ENCODE measurements around the gene TBC1D2.

The TBC1D2 gene

GRCh38 chr9:98185611-98186171 is 69.8 kb downstream of the TBC1D2 start:
- Histone ChIP-seq H3K4me3 (ENCODE audit: low read depth in 1 of 2, low read length in 2 of 2) (no peak overlapping the region), H3K27ac (ENCODE audit: low read length) (no peak overlapping the region), H3K36me3 (ENCODE audit: control insufficient read depth in 1 of 2, insufficient read depth in 2 of 2, low read length in 2 of 2) (no peaks in the 10 kb centered on the region), H3K27me3 (ENCODE audit: low read depth, low read length) (no peaks in the 10 kb centered on the region), H3K9me3 (ENCODE audit: control insufficient read depth in 1 of 2, low read length in 2 of 2) (no peaks in the 10 kb centered on the region), H3K4me1 (ENCODE audit: control insufficient read depth in 1 of 2, insufficient read depth in 2 of 2, low read length in 2 of 2) (no peaks in the 10 kb centered on the region)

- Histone ChIP-seq H3K9me3 (ENCODE audit: control insufficient read depth in 1 of 2, low read length in 2 of 2) (no peaks in the 10 kb centered on the region), H3K36me3 (ENCODE audit: control insufficient read depth in 1 of 2, insufficient read depth in 2 of 2, low read length in 2 of 2) (no peaks in the 10 kb centered on the region), H3K4me1 (ENCODE audit: control insufficient read depth in 1 of 2, insufficient read depth in 2 of 2, low read length in 2 of 2) (no peaks in the 10 kb centered on the region), H3K27me3 (ENCODE audit: low read depth, low read length) (no peaks in the 10 kb centered on the region), H3K27ac (ENCODE audit: low read length) (no peak overlapping the region), H3K4me3 (ENCODE audit: low read depth in 1 of 2, low read length in 2 of 2) (no peak overlapping the region)
Measured at GRCh38 chr9:98185021-98185567, 70.4 kb downstream of the TBC1D2 start.

- Histone ChIP-seq H3K9me3 (ENCODE audit: control insufficient read depth in 1 of 2, low read length in 2 of 2) (no peaks in the 10 kb centered on the region), H3K27me3 (ENCODE audit: low read depth, low read length) (no peaks in the 10 kb centered on the region), H3K27ac (ENCODE audit: low read length) (no peak overlapping the region)
Measured at GRCh38 chr9:98184326-98184725, 71.1 kb downstream of the TBC1D2 start.

DNA sequence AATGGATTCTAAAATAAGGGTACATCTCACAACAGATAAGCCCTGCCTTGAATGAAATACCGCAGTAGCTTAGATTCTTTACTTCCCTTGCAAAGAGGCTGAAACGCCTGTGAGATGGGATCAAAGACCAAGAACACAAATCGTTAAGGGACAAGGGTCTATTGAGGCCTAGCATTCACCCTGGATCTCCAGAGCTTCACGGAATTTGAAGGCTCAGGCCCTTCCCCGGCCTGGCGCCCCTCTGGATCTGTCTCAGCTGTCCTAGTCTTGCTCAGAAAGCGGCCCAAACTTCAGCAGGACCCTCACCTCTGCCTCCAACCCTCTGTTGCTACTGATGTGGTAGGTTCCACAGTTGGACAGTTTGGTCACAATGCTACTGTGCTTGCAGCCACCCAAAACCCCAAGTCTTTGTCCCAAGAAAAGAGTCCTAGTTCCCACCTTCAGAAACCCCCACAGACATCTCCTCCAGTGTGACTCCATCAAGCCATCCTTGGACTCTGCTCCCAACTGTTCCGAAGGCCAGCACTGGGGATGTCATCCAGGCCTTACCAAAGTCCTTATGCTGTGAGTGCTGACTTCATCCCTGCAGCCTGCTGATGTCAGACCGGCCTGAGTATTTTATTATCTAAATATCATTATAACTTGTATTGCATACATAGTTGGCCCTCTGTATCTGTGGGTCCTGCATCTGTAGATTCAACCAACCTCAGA is 72.4 kb downstream of the TBC1D2 start:
- H3K4me1 ChIP-seq (ENCODE audit: control insufficient read depth in 1 of 2, insufficient read depth in 2 of 2, low read length in 2 of 2) = no peaks in the 10 kb centered on the region
- no peaks in the 10 kb centered on the region for H3K27me3 ChIP-seq (ENCODE audit: low read depth, low read length)
- H3K27ac ChIP-seq (ENCODE audit: low read length) = peak overlapping the region; percentile 27
- no peaks in the 10 kb centered on the region for H3K36me3 ChIP-seq (ENCODE audit: control insufficient read depth in 1 of 2, insufficient read depth in 2 of 2, low read length in 2 of 2)
- no peaks in the 10 kb centered on the region for H3K9me3 ChIP-seq (ENCODE audit: control insufficient read depth in 1 of 2, low read length in 2 of 2)
- no peak overlapping the region for H3K4me3 ChIP-seq (ENCODE audit: low read depth in 1 of 2, low read length in 2 of 2)

More at GRCh38 chr9:98184326-98184725, 71.1 kb downstream of the TBC1D2 start:
- Histone ChIP-seq H3K4me3 (ENCODE audit: low read depth in 1 of 2, low read length in 2 of 2) (no peak overlapping the region), H3K36me3 (ENCODE audit: control insufficient read depth in 1 of 2, insufficient read depth in 2 of 2, low read length in 2 of 2) (no peaks in the 10 kb centered on the region), H3K4me1 (ENCODE audit: control insufficient read depth in 1 of 2, insufficient read depth in 2 of 2, low read length in 2 of 2) (no peaks in the 10 kb centered on the region)

DNA sequence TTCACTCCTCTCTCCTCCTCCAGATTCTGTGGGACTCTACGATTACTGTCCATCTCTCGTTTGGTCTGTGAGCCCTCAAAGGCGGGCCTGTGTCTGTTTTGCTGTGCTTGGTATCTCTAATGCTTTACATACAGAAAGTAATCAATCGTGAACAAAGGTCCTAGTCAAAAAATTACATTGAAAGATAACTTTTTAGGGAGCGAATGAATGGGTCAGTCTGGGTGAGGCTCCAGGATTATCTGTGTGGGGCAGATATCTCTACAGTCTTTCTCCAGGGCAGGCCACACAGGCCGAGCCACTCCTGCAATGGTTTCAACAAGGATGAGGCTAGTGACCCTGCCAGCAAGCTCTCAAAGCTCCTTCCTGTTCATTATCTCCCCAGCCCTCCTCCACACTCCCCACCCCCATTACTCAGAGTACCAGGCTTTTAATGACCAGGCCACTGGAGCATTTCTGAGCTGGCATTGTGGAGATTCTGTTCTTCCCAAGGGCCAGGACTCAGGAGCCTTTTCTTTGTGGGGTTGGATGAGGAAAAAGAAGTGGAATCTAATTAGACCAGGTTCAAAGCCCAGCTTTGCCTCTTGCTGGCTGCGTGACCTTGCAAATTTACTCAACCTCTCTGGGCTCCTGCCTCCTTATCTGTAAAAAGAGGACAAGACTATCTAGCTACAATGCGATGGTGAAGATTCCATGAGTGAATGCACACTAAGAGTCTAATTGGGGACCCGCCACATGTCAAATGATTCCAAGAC is 73.2 kb downstream of the TBC1D2 start:
- no peaks in the 10 kb centered on the region for H3K9me3 ChIP-seq (ENCODE audit: control insufficient read depth in 1 of 2, low read length in 2 of 2)
- H3K4me3 ChIP-seq (ENCODE audit: low read depth in 1 of 2, low read length in 2 of 2) = no peak overlapping the region
- peak overlapping the region; percentile 27 for H3K27ac ChIP-seq (ENCODE audit: low read length)
- H3K27me3 ChIP-seq (ENCODE audit: low read depth, low read length) = no peaks in the 10 kb centered on the region
- H3K4me1 ChIP-seq (ENCODE audit: control insufficient read depth in 1 of 2, insufficient read depth in 2 of 2, low read length in 2 of 2) = no peaks in the 10 kb centered on the region
- H3K36me3 ChIP-seq (ENCODE audit: control insufficient read depth in 1 of 2, insufficient read depth in 2 of 2, low read length in 2 of 2) = no peaks in the 10 kb centered on the region

DNA sequence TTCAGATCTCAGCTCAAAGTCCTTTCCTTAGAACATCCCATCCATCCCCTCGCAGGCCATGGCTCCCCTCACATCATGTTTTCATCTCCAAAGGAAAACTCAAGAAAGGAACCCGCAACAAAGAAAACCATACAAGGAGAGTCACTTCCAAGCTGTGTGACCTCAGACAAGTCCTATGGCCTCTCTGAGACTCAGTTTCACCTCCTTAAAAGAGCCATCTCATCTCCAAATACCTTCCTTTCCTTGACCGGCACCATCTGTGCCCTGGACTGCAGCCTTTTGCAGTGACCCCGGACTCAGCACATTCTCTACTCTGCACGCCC is 73.7 kb downstream of the TBC1D2 start:
- Histone ChIP-seq H3K4me3 (ENCODE audit: low read depth in 1 of 2, low read length in 2 of 2) (no peak overlapping the region), H3K27ac (ENCODE audit: low read length) (no peak overlapping the region), H3K9me3 (ENCODE audit: control insufficient read depth in 1 of 2, low read length in 2 of 2) (no peaks in the 10 kb centered on the region), H3K27me3 (ENCODE audit: low read depth, low read length) (no peaks in the 10 kb centered on the region), H3K36me3 (ENCODE audit: control insufficient read depth in 1 of 2, insufficient read depth in 2 of 2, low read length in 2 of 2) (no peaks in the 10 kb centered on the region), H3K4me1 (ENCODE audit: control insufficient read depth in 1 of 2, insufficient read depth in 2 of 2, low read length in 2 of 2) (no peaks in the 10 kb centered on the region)

GRCh38 chr9:98180996-98181395 is 74.5 kb downstream of the TBC1D2 start:
- Histone ChIP-seq H3K27ac (ENCODE audit: low read length) (no peak overlapping the region), H3K9me3 (ENCODE audit: control insufficient read depth in 1 of 2, low read length in 2 of 2) (no peaks in the 10 kb centered on the region), H3K4me3 (ENCODE audit: low read depth in 1 of 2, low read length in 2 of 2) (no peak overlapping the region), H3K27me3 (ENCODE audit: low read depth, low read length) (no peaks in the 10 kb centered on the region), H3K4me1 (ENCODE audit: control insufficient read depth in 1 of 2, insufficient read depth in 2 of 2, low read length in 2 of 2) (no peaks in the 10 kb centered on the region), H3K36me3 (ENCODE audit: control insufficient read depth in 1 of 2, insufficient read depth in 2 of 2, low read length in 2 of 2) (no peaks in the 10 kb centered on the region)

DNA sequence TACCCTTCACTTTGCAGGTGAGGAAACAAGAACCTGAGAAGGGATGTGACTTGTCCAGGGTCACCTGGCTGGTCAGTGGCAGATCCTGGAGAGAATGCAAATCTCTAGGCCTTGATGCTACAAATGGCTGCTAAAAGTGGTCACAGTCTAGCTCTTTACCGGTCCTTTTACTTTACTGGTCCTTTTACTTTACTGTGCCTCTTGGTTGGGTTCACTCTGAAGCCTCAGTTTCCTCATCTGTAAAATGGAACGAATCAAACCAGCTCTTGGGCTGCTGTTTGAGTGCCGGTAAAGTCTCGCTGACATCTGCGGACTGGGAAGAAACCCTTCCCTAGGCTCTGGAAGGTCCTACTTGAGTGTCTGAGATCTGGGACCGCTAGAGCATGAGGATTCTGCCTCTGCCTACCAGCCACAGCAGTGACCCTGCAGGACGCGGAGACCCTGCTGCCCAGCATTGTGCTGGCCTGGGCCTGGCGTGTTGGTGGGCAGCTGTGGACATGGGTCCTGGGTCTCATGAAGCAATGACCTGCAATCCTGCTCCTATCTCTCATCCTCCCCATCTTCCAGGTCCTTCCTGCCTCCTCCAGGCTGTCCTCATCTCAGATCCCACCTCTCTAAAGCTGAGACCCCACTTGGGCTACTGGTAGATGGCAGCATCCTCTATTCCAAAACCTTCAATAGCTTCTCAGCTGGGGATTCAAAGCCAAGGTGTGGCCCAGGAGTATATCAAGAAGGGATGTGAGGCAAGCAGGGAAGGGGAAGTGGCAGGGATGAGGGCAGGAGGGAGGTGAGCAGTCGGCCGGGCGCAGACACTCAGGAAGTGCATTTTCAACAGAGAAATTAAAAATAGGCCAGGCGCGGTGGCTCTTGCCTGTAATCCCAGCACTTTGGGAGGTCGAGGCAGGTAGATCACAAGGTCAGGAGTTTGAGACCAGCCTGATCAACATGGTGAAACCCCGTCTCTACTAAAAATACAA is 76.3 kb downstream of the TBC1D2 start:
- no peak overlapping the region for H3K27ac ChIP-seq (ENCODE audit: low read length)
- H3K9me3 ChIP-seq (ENCODE audit: control insufficient read depth in 1 of 2, low read length in 2 of 2) = no peaks in the 10 kb centered on the region
- H3K4me1 ChIP-seq (ENCODE audit: control insufficient read depth in 1 of 2, insufficient read depth in 2 of 2, low read length in 2 of 2) = no peaks in the 10 kb centered on the region
- H3K36me3 ChIP-seq (ENCODE audit: control insufficient read depth in 1 of 2, insufficient read depth in 2 of 2, low read length in 2 of 2) = no peaks in the 10 kb centered on the region
- H3K27me3 ChIP-seq (ENCODE audit: low read depth, low read length) = no peaks in the 10 kb centered on the region
- no peak overlapping the region for H3K4me3 ChIP-seq (ENCODE audit: low read depth in 1 of 2, low read length in 2 of 2)

GRCh38 chr9:98176391-98177259 is 78.8 kb downstream of the TBC1D2 start:
- Histone ChIP-seq H3K27ac (ENCODE audit: low read length) (no peak overlapping the region), H3K27me3 (ENCODE audit: low read depth, low read length) (no peaks in the 10 kb centered on the region), H3K9me3 (ENCODE audit: control insufficient read depth in 1 of 2, low read length in 2 of 2) (no peaks in the 10 kb centered on the region), H3K4me1 (ENCODE audit: control insufficient read depth in 1 of 2, insufficient read depth in 2 of 2, low read length in 2 of 2) (no peaks in the 10 kb centered on the region), H3K4me3 (ENCODE audit: low read depth in 1 of 2, low read length in 2 of 2) (no peak overlapping the region), H3K36me3 (ENCODE audit: control insufficient read depth in 1 of 2, insufficient read depth in 2 of 2, low read length in 2 of 2) (no peaks in the 10 kb centered on the region)

DNA sequence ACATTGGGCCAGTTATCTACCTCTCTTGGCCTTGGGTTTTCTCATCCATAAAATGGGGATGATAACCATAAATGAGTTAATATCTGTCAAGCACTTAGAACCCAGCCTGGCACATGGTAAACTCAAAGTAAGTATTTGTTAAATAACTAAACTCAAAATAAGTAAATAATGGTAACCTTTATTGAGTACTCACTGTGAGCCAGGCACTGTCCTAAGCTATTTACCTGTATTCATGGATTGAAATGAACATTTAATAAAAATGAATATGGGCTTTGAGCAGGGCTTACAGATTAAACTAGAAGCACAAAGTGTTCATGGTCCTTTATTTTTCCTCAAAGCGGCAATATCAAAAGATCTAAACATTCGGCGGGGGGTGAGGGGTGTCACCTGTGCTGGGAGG is 79.7 kb downstream of the TBC1D2 start:
- H3K4me3 ChIP-seq (ENCODE audit: low read depth in 1 of 2, low read length in 2 of 2) = no peak overlapping the region
- H3K4me1 ChIP-seq (ENCODE audit: control insufficient read depth in 1 of 2, insufficient read depth in 2 of 2, low read length in 2 of 2) = no peaks in the 10 kb centered on the region
- H3K36me3 ChIP-seq (ENCODE audit: control insufficient read depth in 1 of 2, insufficient read depth in 2 of 2, low read length in 2 of 2) = no peaks in the 10 kb centered on the region
- no peak overlapping the region for H3K27ac ChIP-seq (ENCODE audit: low read length)
- no peaks in the 10 kb centered on the region for H3K9me3 ChIP-seq (ENCODE audit: control insufficient read depth in 1 of 2, low read length in 2 of 2)
- H3K27me3 ChIP-seq (ENCODE audit: low read depth, low read length) = no peaks in the 10 kb centered on the region

All from muscle layer of duodenum (tissue), 2 donors.